ENCODE results near the gene KRT5. TPM values are rescaled to one million over a fixed set of nuclear protein-coding genes. Genes with fewer than 3 reads are reported as not detected.
A peak's percentile ranks its signal among the peaks of the same experiment; 100 is the strongest.
"Not testable (repeated sequence)": the region's sequence is repeated elsewhere in the genome, so short reads cannot be mapped to it uniquely, and the experiment has no call there.

KRT5 gene
- total RNA-seq, 1 donor, result not detected

DNA sequence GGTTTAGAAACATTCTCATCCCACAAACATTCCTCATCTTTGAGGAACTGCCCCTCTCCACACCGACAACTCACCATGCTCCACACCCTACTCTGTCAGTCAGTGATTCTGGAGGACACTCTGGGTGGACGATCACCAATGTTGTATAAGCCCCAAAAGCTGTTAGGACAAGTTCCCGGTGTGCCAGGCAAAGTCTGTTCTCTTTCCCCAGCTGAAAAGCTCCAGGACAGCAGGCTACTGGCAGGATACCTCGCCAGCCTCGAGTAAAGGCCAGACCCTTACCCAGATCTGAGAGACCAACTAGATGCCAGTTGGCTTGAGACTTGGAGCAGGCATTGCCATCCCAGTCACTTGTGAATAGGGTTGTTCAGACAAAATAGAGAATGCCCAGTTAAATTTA is 12.0 kb downstream of the KRT5 start:
- TF ChIP-seq, protein P1, sequence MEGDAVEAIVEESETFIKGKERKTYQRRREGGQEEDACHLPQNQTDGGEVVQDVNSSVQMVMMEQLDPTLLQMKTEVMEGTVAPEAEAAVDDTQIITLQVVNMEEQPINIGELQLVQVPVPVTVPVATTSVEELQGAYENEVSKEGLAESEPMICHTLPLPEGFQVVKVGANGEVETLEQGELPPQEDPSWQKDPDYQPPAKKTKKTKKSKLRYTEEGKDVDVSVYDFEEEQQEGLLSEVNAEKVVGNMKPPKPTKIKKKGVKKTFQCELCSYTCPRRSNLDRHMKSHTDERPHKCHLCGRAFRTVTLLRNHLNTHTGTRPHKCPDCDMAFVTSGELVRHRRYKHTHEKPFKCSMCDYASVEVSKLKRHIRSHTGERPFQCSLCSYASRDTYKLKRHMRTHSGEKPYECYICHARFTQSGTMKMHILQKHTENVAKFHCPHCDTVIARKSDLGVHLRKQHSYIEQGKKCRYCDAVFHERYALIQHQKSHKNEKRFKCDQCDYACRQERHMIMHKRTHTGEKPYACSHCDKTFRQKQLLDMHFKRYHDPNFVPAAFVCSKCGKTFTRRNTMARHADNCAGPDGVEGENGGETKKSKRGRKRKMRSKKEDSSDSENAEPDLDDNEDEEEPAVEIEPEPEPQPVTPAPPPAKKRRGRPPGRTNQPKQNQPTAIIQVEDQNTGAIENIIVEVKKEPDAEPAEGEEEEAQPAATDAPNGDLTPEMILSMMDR (IDR thresholded peaks at IDR 0.05; ENCODE audit: insufficient read depth, low read length), result no peak
- H3K4me3 ChIP-seq (ENCODE audit: low read depth, low read length), result no peak overlapping the region
- no peak for DNase-seq (ENCODE audit: low read depth)

DNA sequence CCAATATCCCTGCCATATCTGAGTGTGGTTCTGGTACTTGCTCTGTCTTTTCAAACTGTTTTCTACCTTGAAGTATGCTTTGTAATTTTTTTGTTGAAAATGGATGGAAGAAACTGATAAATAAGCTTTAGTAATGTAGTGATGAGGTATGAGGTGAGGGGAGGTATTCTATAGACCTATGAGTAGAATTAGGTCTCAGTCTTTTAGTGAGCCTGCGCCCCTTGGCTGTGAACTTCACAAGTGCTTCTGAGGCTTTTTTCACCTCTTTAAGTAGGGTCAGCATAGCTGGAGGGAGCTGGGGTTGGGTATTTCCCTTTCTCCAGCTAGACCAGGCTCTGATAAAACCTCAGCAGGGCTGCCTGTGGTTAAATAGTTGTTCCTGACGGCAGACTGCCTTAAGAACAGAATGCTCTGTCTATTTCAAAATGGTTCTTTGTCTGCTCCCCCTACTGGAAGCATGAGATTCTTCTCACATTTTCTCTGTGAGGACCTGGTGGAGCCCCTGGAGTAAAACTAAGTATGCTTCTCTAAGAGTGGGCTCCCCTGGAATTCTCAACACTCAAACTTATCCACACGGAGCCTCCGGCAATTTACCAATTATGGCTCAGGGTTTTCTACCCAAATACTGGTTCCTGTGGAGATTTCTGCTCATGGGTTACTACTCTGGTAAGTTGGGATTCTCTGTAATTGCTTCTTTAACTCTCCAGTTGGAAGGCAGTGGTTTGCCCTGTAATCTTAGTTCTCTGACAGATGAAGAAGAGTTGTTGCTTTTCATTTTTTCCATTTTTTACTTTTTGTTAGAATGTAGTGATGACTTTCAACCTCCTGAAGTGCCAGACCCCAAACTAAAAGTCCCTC is 13.1 kb downstream of the KRT5 start:
- TF ChIP-seq, protein P1 (IDR thresholded peaks at IDR 0.05; ENCODE audit: insufficient read depth, low read length), result peak; percentile 67
- H3K4me3 ChIP-seq (ENCODE audit: low read depth, low read length), result no peak overlapping the region
- peak; percentile 70 for DNase-seq (ENCODE audit: low read depth)

DNA sequence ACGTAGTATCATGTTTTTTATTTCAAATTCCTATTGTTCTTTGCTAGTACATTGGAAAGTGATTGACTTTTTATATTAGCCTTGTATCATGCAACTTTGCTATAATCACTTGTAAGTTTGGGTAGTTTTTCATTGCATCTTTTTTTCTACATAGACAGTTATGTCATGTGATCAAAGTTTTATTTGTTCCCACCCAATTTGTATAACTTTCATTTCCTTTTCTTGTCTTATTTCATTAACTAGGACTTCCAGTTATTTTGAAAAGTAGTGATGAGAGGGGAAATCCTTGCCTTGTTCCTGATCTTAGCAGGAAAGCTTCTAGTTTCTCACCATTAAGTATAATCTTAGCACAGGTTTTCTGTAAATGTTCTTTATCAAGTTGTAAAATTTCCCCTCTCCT is 17.3 kb downstream of the KRT5 start:
- TF ChIP-seq, protein P1 (IDR thresholded peaks at IDR 0.05; ENCODE audit: insufficient read depth, low read length), result no peak
- DNase-seq (ENCODE audit: low read depth), result no peak
- no peak overlapping the region for H3K4me3 ChIP-seq (ENCODE audit: low read depth, low read length)

DNA sequence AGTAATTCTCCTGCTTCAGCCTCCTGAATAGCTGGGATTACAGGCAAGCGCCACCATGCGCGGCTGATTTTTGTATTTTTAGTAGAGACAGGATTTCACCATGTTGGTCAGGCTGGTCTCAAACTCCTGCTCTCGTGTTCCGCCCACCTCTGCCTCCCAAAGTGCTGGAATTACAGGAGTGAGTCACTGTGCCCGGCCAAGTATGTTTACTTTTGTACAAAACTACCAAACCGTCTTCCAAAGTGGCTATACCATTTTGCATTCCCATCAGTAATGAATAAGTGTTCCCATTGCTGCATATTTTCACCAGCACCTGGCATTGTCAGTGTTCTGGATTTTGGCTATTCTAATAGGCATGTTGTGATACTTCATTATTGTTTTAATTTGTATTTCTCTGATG is 18.7 kb downstream of the KRT5 start:
- no peak for DNase-seq (ENCODE audit: low read depth)
- no peak overlapping the region for H3K4me3 ChIP-seq (ENCODE audit: low read depth, low read length)
- TF ChIP-seq, protein P1 (IDR thresholded peaks at IDR 0.05; ENCODE audit: insufficient read depth, low read length), result no peak

DNA sequence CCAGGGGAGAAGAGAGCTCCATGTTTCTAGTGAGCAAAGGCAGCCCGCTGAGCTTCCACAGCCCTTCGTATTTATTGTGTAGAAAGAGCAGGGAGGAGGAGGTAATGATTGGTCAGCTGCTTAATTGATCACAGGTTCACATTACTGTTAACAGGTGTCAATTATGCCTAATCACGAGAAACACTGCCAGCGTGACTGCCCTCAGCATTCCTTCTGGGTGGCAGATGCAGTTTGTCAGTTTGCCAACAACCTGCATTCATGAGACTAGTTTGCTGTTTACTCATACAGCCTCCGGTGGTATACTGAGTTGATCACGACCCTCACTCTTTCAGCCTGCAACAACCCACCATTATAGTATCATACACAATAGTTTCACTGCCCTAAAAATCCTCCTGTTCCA is 19.6 kb downstream of the KRT5 start:
- DNase-seq (ENCODE audit: low read depth); H3K4me3 ChIP-seq (ENCODE audit: low read depth, low read length): not testable (repeated sequence)

DNA sequence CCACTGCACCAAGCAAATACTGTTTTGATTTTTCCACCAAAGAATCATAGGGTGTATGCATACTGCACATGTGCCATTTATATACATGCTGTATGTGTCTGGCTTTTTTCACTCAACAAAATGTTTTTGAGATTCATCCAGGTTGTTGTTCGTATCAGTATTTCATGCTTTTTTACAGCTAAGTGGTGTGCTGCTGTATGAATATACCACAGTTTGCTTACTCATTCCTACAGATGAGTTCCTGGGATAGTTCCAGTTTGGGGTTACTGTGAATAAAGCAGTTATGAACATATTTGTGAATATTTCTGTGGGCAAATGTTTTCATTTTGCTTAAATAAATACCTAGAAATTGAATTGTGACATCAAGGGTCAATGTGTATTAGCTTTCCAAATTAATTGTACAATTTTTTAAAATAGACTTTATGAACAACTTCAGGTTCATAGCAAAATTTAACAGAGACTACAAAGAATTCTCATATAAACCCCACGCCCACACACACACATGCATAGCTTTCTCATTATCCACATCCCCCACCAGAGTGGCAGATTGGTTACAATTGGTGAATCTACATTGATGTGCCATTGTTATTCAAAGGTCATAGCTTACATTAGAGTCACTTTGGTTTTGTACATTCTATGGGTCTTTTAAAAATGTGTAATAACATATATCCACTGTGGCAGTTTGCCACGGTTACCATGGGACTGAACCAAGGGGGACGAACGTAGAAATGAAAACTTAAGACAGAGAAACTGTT is 20.2 kb downstream of the KRT5 start:
- TF ChIP-seq, protein P1 (IDR thresholded peaks at IDR 0.05; ENCODE audit: insufficient read depth, low read length), result no peak
- no peak overlapping the region for H3K4me3 ChIP-seq (ENCODE audit: low read depth, low read length)
- peak; percentile 2 for DNase-seq (ENCODE audit: low read depth)

DNA sequence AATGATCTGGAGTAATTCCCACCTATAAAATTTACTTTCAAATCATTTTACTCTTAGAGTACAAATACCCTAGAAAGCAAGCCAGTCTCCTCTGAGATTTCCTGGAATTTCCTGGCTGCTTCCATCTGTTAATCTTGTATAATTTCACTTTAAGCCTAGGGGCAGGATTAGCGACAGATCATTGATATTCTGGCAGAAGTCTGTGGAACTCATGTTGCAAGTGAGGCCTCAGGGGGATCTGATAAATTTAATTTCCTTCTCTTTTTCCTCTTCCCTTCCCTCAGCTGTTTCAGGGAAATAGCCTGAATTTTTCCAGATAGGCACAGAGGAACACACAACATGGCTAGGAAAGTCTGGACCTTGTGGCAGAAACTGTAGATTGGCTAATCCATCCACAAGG is 21.2 kb downstream of the KRT5 start:
- no peak for DNase-seq (ENCODE audit: low read depth)
- no peak overlapping the region for H3K4me3 ChIP-seq (ENCODE audit: low read depth, low read length)
- TF ChIP-seq, protein P1 (IDR thresholded peaks at IDR 0.05; ENCODE audit: insufficient read depth, low read length), result no peak

Data from fibroblast of the aortic adventitia (primary cell).